DOHH2 (cell line): ENCODE measurements around the gene PPP2R2D.

Source experiments
- H3F3A ChIP-seq: fragments of 200-600 bp; sonication (generic), shearing (Covaris generic); 2 replicates; pipeline ENCODE4 v1.6.0; 2016; ENCODE audit warnings: antibody characterized with exemption, mild to moderate bottlenecking; ENCODE audit not compliant: control insufficient read depth, insufficient read depth
- H3K27ac ChIP-seq: fragments of 200-600 bp; sonication (generic); 2 replicates; pipeline ENCODE4 v1.5.1; 2014; ENCODE audit warnings: low read depth, mild to moderate bottlenecking, low read length, moderate library complexity
- H3K27me3 ChIP-seq: fragments of 200-600 bp; sonication (generic); 2 replicates; pipeline ENCODE4 v1.6.1; 2014; ENCODE audit warnings: mild to moderate bottlenecking, low read length, mixed read lengths; ENCODE audit not compliant: control insufficient read depth
- H3K36me3 ChIP-seq: fragments of 200-600 bp; sonication (generic); 2 replicates; pipeline ENCODE4 v1.6.1; 2014; ENCODE audit warnings: mild to moderate bottlenecking, low read length, moderate library complexity, mixed read lengths; ENCODE audit not compliant: control insufficient read depth
- H3K4me1 ChIP-seq: fragments of 200-600 bp; sonication (generic); 2 replicates; pipeline ENCODE4 v1.6.1; 2014; ENCODE audit warnings: mild to moderate bottlenecking, low read length, mixed read lengths; ENCODE audit not compliant: control insufficient read depth
- H3K4me2 ChIP-seq: fragments of 200-600 bp; sonication (generic); 2 replicates; pipeline ENCODE4 v1.6.0; 2014; ENCODE audit warnings: mild to moderate bottlenecking, low read length, moderate library complexity
- H3K4me3 ChIP-seq: fragments of 200-600 bp; sonication (generic); 2 replicates; pipeline ENCODE4 v1.5.1; 2014; ENCODE audit warnings: mild to moderate bottlenecking, low read length, mixed read lengths
- H3K79me2 ChIP-seq: fragments of 200-600 bp; sonication (generic); 2 replicates; pipeline ENCODE4 v1.6.1; 2014; ENCODE audit warnings: mild to moderate bottlenecking, low read length, mixed read lengths; ENCODE audit not compliant: control insufficient read depth
- H3K9me2 ChIP-seq: fragments of 200-600 bp; sonication (generic); replicated peaks from 2 replicates; pipeline ENCODE4 v1.6.1; 2014; ENCODE audit warnings: mild to moderate bottlenecking, low read length, mixed read lengths; ENCODE audit not compliant: control insufficient read depth
- H3K9me3 ChIP-seq: fragments of 200-600 bp; sonication (generic); 2 replicates; pipeline ENCODE4 v1.6.1; 2014; ENCODE audit warnings: antibody characterized with exemption, low read length, mixed read lengths; ENCODE audit not compliant: control insufficient read depth, insufficient read depth
- H4K20me1 ChIP-seq: fragments of 200-600 bp; sonication (generic); 2 replicates; pipeline ENCODE4 v1.6.0; 2014; ENCODE audit warnings: low read depth, mild to moderate bottlenecking, antibody characterized with exemption, low read length, moderate library complexity; ENCODE audit not compliant: control insufficient read depth, insufficient read depth
- EZH2phosphoT487 ChIP-seq: fragments of 200-600 bp; sonication (generic); IDR thresholded peaks from 2 replicates; pipeline ENCODE4 v1.6.1; 2017; ENCODE audit warnings: borderline replicate concordance, mild to moderate bottlenecking, antibody characterized with exemption, low read length, moderate library complexity, mixed read lengths
- TF ChIP-seq, protein P1 (sequence below): fragments of 200-600 bp; sonication (generic); IDR thresholded peaks from one replicate; pipeline ENCODE4 v1.5.1; 2014; ENCODE audit warnings: antibody characterized with exemption, mild to moderate bottlenecking, low read depth, low read length; ENCODE audit not compliant: poor library complexity, severe bottlenecking

Gene PPP2R2D

DNA sequence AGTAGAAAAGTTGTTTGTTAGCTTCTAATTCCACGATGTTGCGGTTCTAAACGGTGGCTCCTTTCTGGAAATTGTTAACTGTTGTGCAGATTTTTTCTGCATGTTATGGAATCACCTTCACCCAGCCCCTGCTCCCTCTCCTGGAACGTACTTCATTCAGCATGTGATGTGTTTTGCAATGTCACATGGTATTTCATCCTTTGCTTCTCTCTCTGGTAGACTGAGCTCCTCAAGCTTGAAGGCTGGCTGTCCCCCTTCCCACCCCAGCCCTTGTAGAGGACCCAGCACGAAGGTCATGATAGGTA lies 4.4 kb downstream of the PPP2R2D start:
- TF ChIP-seq, protein P1, sequence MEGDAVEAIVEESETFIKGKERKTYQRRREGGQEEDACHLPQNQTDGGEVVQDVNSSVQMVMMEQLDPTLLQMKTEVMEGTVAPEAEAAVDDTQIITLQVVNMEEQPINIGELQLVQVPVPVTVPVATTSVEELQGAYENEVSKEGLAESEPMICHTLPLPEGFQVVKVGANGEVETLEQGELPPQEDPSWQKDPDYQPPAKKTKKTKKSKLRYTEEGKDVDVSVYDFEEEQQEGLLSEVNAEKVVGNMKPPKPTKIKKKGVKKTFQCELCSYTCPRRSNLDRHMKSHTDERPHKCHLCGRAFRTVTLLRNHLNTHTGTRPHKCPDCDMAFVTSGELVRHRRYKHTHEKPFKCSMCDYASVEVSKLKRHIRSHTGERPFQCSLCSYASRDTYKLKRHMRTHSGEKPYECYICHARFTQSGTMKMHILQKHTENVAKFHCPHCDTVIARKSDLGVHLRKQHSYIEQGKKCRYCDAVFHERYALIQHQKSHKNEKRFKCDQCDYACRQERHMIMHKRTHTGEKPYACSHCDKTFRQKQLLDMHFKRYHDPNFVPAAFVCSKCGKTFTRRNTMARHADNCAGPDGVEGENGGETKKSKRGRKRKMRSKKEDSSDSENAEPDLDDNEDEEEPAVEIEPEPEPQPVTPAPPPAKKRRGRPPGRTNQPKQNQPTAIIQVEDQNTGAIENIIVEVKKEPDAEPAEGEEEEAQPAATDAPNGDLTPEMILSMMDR, result no peak
- no peak for TF ChIP-seq EZH2phosphoT487
- Histone ChIP-seq H3K36me3 (peaks cover 50% of the 10 kb centered on the region), H3K27ac (no peak overlapping the region), H3K27me3 (no peaks in the 10 kb centered on the region), H3K4me2 (no peak overlapping the region), H3K9me2 (no peaks in the 10 kb centered on the region), H3K4me1 (peaks cover 26% of the 10 kb centered on the region), H4K20me1 (peaks cover 41% of the 10 kb centered on the region), H3F3A (no peaks in the 10 kb centered on the region), H3K4me3 (no peak overlapping the region), H3K79me2 (peaks cover 92% of the 10 kb centered on the region), H3K9me3 (no peaks in the 10 kb centered on the region)

DNA sequence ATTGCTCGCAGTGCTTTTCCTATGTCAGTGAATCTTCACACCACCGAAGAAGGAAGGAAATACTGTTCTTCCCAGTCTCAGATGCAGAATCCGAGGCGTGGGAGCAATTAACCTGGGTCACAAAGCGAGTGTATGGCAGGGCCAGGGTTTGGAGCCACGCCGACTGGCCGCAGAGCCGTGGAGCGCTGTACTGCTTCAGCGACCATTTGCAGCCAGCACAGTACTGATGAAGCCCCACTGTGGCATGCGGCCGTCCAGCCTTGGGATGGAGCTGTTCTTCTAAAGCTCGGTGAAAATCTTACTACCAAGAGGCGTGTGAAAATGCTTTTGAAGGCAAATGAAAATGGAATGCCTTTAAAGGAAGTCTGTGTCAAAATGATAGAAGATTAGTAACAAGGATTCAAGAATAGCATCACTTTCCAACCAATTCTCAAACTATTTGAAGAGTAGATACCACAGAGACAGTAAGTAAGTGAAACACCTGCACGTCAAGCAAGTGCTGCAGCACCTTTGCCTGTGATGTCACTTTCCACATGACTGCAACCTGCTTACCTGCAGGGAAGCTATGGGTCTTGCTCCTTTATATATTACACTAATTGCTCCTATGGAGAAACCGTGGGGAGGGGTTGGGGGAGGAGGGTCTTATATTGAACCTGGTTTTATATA lies 4.9 kb downstream of the PPP2R2D start:
- TF ChIP-seq, protein P1, result no peak
- TF ChIP-seq EZH2phosphoT487, result no peak
- Histone ChIP-seq H3K9me2 (no peaks in the 10 kb centered on the region), H4K20me1 (peaks cover 45% of the 10 kb centered on the region), H3K4me3 (no peak overlapping the region), H3K4me1 (peaks cover 26% of the 10 kb centered on the region), H3F3A (no peaks in the 10 kb centered on the region), H3K9me3 (no peaks in the 10 kb centered on the region), H3K36me3 (peaks cover 50% of the 10 kb centered on the region), H3K27me3 (no peaks in the 10 kb centered on the region), H3K79me2 (peaks cover 97% of the 10 kb centered on the region), H3K4me2 (no peak overlapping the region), H3K27ac (no peak overlapping the region)

DNA sequence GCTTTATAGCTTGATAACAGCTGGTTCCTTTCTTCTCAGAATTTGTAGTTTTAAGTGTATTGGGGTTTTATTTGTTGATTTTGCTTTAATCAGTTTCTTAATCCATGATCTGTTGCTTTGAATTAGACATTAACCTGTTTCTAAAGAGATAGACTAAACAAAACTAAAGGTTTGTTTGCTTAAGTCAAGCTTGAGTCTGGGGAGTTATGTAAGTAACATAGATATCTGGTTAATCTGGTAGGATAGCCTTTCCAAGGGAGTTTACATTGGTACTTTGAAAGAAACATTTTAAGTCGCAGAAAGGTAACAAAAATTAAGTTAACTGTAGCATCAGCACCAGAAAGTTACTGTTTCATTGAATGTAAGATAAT lies 5.4 kb downstream of the PPP2R2D start:
- Histone ChIP-seq H3K4me2 (no peak overlapping the region), H4K20me1 (peaks cover 45% of the 10 kb centered on the region), H3K36me3 (peaks cover 53% of the 10 kb centered on the region)

More for the DNA sequence above, 5.4 kb downstream of the PPP2R2D start:
- no peak overlapping the region for H3K4me3 ChIP-seq
- H3F3A ChIP-seq, result no peaks in the 10 kb centered on the region
- no peak overlapping the region for H3K27ac ChIP-seq
- no peaks in the 10 kb centered on the region for H3K9me3 ChIP-seq
- H3K79me2 ChIP-seq, result peaks cover 99% of the 10 kb centered on the region
- H3K27me3 ChIP-seq, result no peaks in the 10 kb centered on the region
- H3K9me2 ChIP-seq, result no peaks in the 10 kb centered on the region
- peaks cover 26% of the 10 kb centered on the region for H3K4me1 ChIP-seq
- TF ChIP-seq EZH2phosphoT487, result no peak
- TF ChIP-seq, protein P1, result no peak
